ENCODE data around the gene UPK3A. TPM values are rescaled to one million over a fixed set of nuclear protein-coding genes. Genes with fewer than 3 reads are reported as not detected.

UPK3A gene
- total RNA-seq, 1 donor = not detected

GRCh38 chr22:45318558-45319323 lies 34.0 kb downstream of the UPK3A start:
- DNase-seq (ENCODE audit: insufficient read length, low spot score, missing footprints) = no peak
- Histone ChIP-seq H2AFZ (ENCODE audit: low read length) (peak overlapping the region; percentile 66), H4K20me1 (ENCODE audit: insufficient read depth, low read length) (peaks cover 22% of the 10 kb centered on the region), H3K36me3 (ENCODE audit: insufficient read depth, low read length) (peaks cover 5% of the 10 kb centered on the region), H3K9me3 (ENCODE audit: low read depth, low read length) (no peaks in the 10 kb centered on the region), H3K27me3 (ENCODE audit: insufficient read depth, low read length) (no peaks in the 10 kb centered on the region), H3K4me3 (ENCODE audit: insufficient read depth, low read length) (peak overlapping the region; percentile 52), H3K27ac (ENCODE audit: low read depth, low read length) (peak overlapping the region; percentile 89), H3K4me1 (ENCODE audit: insufficient read depth, low read length) (peaks cover 41% of the 10 kb centered on the region), H3K4me2 (ENCODE audit: insufficient read depth, low read length) (peak overlapping the region; percentile 77), H3K79me2 (ENCODE audit: insufficient read depth, low read length) (peaks cover 63% of the 10 kb centered on the region)
- TF ChIP-seq, protein P1, sequence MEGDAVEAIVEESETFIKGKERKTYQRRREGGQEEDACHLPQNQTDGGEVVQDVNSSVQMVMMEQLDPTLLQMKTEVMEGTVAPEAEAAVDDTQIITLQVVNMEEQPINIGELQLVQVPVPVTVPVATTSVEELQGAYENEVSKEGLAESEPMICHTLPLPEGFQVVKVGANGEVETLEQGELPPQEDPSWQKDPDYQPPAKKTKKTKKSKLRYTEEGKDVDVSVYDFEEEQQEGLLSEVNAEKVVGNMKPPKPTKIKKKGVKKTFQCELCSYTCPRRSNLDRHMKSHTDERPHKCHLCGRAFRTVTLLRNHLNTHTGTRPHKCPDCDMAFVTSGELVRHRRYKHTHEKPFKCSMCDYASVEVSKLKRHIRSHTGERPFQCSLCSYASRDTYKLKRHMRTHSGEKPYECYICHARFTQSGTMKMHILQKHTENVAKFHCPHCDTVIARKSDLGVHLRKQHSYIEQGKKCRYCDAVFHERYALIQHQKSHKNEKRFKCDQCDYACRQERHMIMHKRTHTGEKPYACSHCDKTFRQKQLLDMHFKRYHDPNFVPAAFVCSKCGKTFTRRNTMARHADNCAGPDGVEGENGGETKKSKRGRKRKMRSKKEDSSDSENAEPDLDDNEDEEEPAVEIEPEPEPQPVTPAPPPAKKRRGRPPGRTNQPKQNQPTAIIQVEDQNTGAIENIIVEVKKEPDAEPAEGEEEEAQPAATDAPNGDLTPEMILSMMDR (IDR thresholded peaks at IDR 0.05; ENCODE audit: extremely low read depth, low read depth, low read length) = no peak

DNA sequence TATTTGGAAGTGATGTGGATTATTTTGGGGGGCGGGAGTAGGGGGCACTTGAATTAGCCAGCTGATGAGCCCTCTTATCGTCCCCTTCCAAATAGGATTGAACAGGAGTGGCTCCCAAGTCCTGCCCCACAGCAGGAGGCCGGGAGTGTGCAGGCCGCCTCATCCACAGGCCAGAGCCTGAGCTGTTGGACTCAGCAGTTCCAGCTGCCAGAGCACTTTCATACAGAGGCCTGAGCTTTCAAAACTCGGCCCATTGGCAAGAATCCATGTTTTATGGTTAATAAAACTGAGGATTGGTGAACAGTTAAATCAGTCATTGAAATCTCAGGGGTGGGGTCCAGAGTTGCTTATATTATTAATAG lies 34.6 kb downstream of the UPK3A start:
- no peak for DNase-seq (ENCODE audit: insufficient read length, low spot score, missing footprints)
- H4K20me1 ChIP-seq (ENCODE audit: insufficient read depth, low read length) = peaks cover 17% of the 10 kb centered on the region
- TF ChIP-seq, protein P1 (IDR thresholded peaks at IDR 0.05; ENCODE audit: extremely low read depth, low read depth, low read length) = no peak
- H3K4me2 ChIP-seq (ENCODE audit: insufficient read depth, low read length) = no peak overlapping the region
- H3K27ac ChIP-seq (ENCODE audit: low read depth, low read length) = peak overlapping the region; percentile 89
- peaks cover 41% of the 10 kb centered on the region for H3K4me1 ChIP-seq (ENCODE audit: insufficient read depth, low read length)
- no peak overlapping the region for H3K4me3 ChIP-seq (ENCODE audit: insufficient read depth, low read length)
- H2AFZ ChIP-seq (ENCODE audit: low read length) = no peak overlapping the region
- H3K79me2 ChIP-seq (ENCODE audit: insufficient read depth, low read length) = peaks cover 57% of the 10 kb centered on the region
- peaks cover 9% of the 10 kb centered on the region for H3K36me3 ChIP-seq (ENCODE audit: insufficient read depth, low read length)
- H3K9me3 ChIP-seq (ENCODE audit: low read depth, low read length) = no peaks in the 10 kb centered on the region
- H3K27me3 ChIP-seq (ENCODE audit: insufficient read depth, low read length) = no peaks in the 10 kb centered on the region

GRCh38 chr22:45320357-45320976 lies 35.7 kb downstream of the UPK3A start:
- TF ChIP-seq, protein P1 (IDR thresholded peaks at IDR 0.05; ENCODE audit: extremely low read depth, low read depth, low read length) = no peak
- Histone ChIP-seq H2AFZ (ENCODE audit: low read length) (no peak overlapping the region), H4K20me1 (ENCODE audit: insufficient read depth, low read length) (peaks cover 15% of the 10 kb centered on the region), H3K4me3 (ENCODE audit: insufficient read depth, low read length) (no peak overlapping the region), H3K79me2 (ENCODE audit: insufficient read depth, low read length) (peaks cover 49% of the 10 kb centered on the region), H3K36me3 (ENCODE audit: insufficient read depth, low read length) (peaks cover 9% of the 10 kb centered on the region), H3K4me1 (ENCODE audit: insufficient read depth, low read length) (peaks cover 41% of the 10 kb centered on the region), H3K9me3 (ENCODE audit: low read depth, low read length) (no peaks in the 10 kb centered on the region), H3K27ac (ENCODE audit: low read depth, low read length) (peak overlapping the region; percentile 89), H3K27me3 (ENCODE audit: insufficient read depth, low read length) (no peaks in the 10 kb centered on the region), H3K4me2 (ENCODE audit: insufficient read depth, low read length) (no peak overlapping the region)
- DNase-seq (ENCODE audit: insufficient read length, low spot score, missing footprints) = peak; percentile 92

GRCh38 chr22:45321827-45322226 lies 37.1 kb downstream of the UPK3A start:
- H3K36me3 ChIP-seq (ENCODE audit: insufficient read depth, low read length) = peaks cover 9% of the 10 kb centered on the region
- no peak overlapping the region for H3K4me3 ChIP-seq (ENCODE audit: insufficient read depth, low read length)
- DNase-seq (ENCODE audit: insufficient read length, low spot score, missing footprints) = no peak
- H3K9me3 ChIP-seq (ENCODE audit: low read depth, low read length) = no peaks in the 10 kb centered on the region
- no peak overlapping the region for H3K4me2 ChIP-seq (ENCODE audit: insufficient read depth, low read length)
- no peaks in the 10 kb centered on the region for H3K27me3 ChIP-seq (ENCODE audit: insufficient read depth, low read length)
- no peak overlapping the region for H2AFZ ChIP-seq (ENCODE audit: low read length)
- peaks cover 39% of the 10 kb centered on the region for H3K4me1 ChIP-seq (ENCODE audit: insufficient read depth, low read length)
- H4K20me1 ChIP-seq (ENCODE audit: insufficient read depth, low read length) = peaks cover 8% of the 10 kb centered on the region
- no peak overlapping the region for H3K27ac ChIP-seq (ENCODE audit: low read depth, low read length)
- H3K79me2 ChIP-seq (ENCODE audit: insufficient read depth, low read length) = peaks cover 38% of the 10 kb centered on the region
- TF ChIP-seq, protein P1 (IDR thresholded peaks at IDR 0.05; ENCODE audit: extremely low read depth, low read depth, low read length) = no peak

Measured in osteoblast (primary cell).